Tibial nerve (tissue), 4 donors: ENCODE measurements around the gene GLA. TPM values are rescaled to one million over a fixed set of nuclear protein-coding genes. Genes with fewer than 3 reads are reported as not detected.

Experiments used
- DNase-seq, 2 donors: peaks; one replicate each; pipeline ENCODE4 v3.0.0-alpha.2; 2019; ENCODE audit warnings: low spot score in 2 of 2
- H3K27ac ChIP-seq, 4 donors: fragments of 200-600 bp; sonication (generic) in 3 of 4; one replicate each; pipeline ENCODE4 v1.5.1; 2017 to 2019; ENCODE audit warnings: mild to moderate bottlenecking in 1 of 4
- H3K27me3 ChIP-seq, 2 donors: fragments of 200-600 bp; sonication (generic) in 1 of 2; one replicate each; pipeline versions ENCODE4 v1.5.1 to v1.6.0; 2017 to 2019
- H3K36me3 ChIP-seq, 3 donors: fragments of 200-600 bp; sonication (generic); one replicate each; pipeline ENCODE4 v1.5.1; 2018 to 2019
- H3K4me1 ChIP-seq, 4 donors: fragments of 200-600 bp; sonication (generic) in 3 of 4; one replicate each; pipeline ENCODE4 v1.5.1; 2017 to 2019
- H3K4me3 ChIP-seq, 4 donors: fragments of 200-600 bp; sonication (generic) in 3 of 4; one replicate each; pipeline ENCODE4 v1.5.1; 2017 to 2019; ENCODE audit warnings: mild to moderate bottlenecking in 1 of 4, moderate library complexity in 1 of 4
- H3K9me3 ChIP-seq, 4 donors: fragments of 200-600 bp; sonication (generic) in 3 of 4; one replicate each; pipeline ENCODE4 v1.5.1; 2017 to 2019
- CTCF ChIP-seq, 5 experiments: fragments of 200-600 bp in 3 of 5; fragments of 450-650 bp in 2 of 5; sonication (generic) in 3 of 5; IDR thresholded peaks; one replicate each; pipeline ENCODE4 v1.5.1; 2016 to 2019; ENCODE audit warnings: antibody characterized with exemption in 5 of 5, mild to moderate bottlenecking in 3 of 5, moderate library complexity in 2 of 5
- EP300 ChIP-seq, 2 donors: sonication (generic); formaldehyde crosslinking; IDR thresholded peaks; one replicate each; pipeline ENCODE4 v1.6.1; 2017; ENCODE audit warnings: antibody characterized with exemption in 2 of 2, mild to moderate bottlenecking in 1 of 2
- POLR2A ChIP-seq, 2 donors: fragments of 450-650 bp; IDR thresholded peaks; one replicate each; pipeline ENCODE4 v1.6.1; 2017; ENCODE audit warnings: antibody characterized with exemption in 2 of 2, mild to moderate bottlenecking in 2 of 2, moderate library complexity in 2 of 2
- WGBS, 2 donors: methylation state at CpG; one replicate each; pipeline ENCODE4 v1.1.5; 2018; 5-methylcytosine and 5-hydroxymethylcytosine counted together
- total RNA-seq, 4 donors: library from RNA; depleted of rRNA; stranded (reverse); fragments of >200 nt; gene quantifications; one replicate each; pipeline ENCODE4 v1.1.0, GENCODE V29; 2016

Gene GLA
- total RNA-seq, 4 donors from 2014 or later: 18.1 to 20.1 (median 19.2) TPM

- Histone ChIP-seq H3K36me3 (no peaks in the 10 kb centered on the region), H3K4me1 (peaks cover 0 to under 1% (median under 1%) of the 10 kb centered on the region in 4 donors), H3K9me3 (no peaks in the 10 kb centered on the region), H3K27ac (no peak overlapping the region), H3K4me3 (no peak overlapping the region), H3K27me3 (no peaks in the 10 kb centered on the region)
- 55 to 72% methylated on average over 6 of the region's 6 CpGs for WGBS, 2 donors
- no peak for TF ChIP-seq POLR2A (IDR thresholded peaks at IDR 0.05)
- TF ChIP-seq CTCF (IDR thresholded peaks at IDR 0.05): no peak
- no peak for TF ChIP-seq EP300 (IDR thresholded peaks at IDR 0.05)
- no peak for DNase-seq
Measured at GRCh38 chrX:101386542-101386885, 21.2 kb downstream of the GLA start.

GRCh38 chrX:101385795-101386541, 21.8 kb downstream of the GLA start, which contains the start of gene BTK:
Gene BTK, minus strand, starts transcription at chrX:101386191. Its CDS starts 10,907 bp downstream, at chrX:101375284.
- TF ChIP-seq EP300 (IDR thresholded peaks at IDR 0.05) (no peak), CTCF (IDR thresholded peaks at IDR 0.05) (no peak), POLR2A (IDR thresholded peaks at IDR 0.05) (no peak)
- peak within 1 kb of the TSS in 2 of 4 donors; percentile 9 to 33 for H3K4me3 ChIP-seq
- WGBS, 2 donors: 80 to 82% methylated on average over 9 of the region's 9 CpGs

GRCh38 chrX:101385026-101385684, 22.6 kb downstream of the GLA start:
- DNase-seq: no peak
- TF ChIP-seq CTCF (IDR thresholded peaks at IDR 0.05) (no peak), EP300 (IDR thresholded peaks at IDR 0.05) (no peak), POLR2A (IDR thresholded peaks at IDR 0.05) (no peak)
- peak overlapping the region in 2 of 4 donors; percentile 9 to 33 for H3K4me3 ChIP-seq
- H3K36me3 ChIP-seq: no peaks in the 10 kb centered on the region
- H3K9me3 ChIP-seq: no peaks in the 10 kb centered on the region
- 69 to 77% methylated on average over 7 of the region's 7 CpGs for WGBS, 2 donors
- H3K27me3 ChIP-seq: no peaks in the 10 kb centered on the region
- H3K4me1 ChIP-seq: no peaks in the 10 kb centered on the region
- H3K27ac ChIP-seq: peak overlapping the region in 1 of 4 donors; percentile 7

More at GRCh38 chrX:101385795-101386541, 21.8 kb downstream of the GLA start, which contains the start of gene BTK:
- Histone ChIP-seq H3K4me1 (no peaks in the 10 kb centered on the region), H3K36me3 (no peaks in the 10 kb centered on the region), H3K27ac (peak within 1 kb of the TSS in 1 of 4 donors; percentile 7), H3K9me3 (no peaks in the 10 kb centered on the region), H3K27me3 (no peaks in the 10 kb centered on the region)
- no peak for DNase-seq

DNA sequence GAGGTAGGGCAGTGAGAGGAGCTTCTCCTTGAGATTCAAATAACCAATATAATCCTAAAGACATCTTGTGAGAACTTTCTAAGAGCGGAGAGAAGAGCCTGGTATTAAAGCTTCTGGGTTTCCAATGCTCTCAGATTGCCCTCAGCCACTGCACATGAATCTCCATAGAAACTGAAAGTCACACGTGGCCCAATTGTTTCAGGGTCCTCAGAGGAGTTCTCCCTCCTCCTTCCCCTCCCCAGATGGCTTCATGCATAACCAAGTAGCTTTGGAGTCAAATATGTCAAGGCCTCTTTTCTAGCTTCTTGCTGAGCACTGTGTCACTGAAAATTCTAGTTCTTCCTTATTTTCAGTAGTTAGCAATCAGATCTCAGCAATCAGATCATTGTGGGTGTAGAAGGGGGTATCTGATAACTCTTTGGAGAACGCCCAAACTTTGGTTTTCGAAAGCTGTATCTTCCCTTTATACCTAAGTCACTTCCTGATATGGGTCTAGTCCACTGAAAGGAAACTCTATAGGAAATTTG, 24.0 kb downstream of the GLA start:
- Histone ChIP-seq H3K27me3 (peaks cover 0 to 4% of the 10 kb centered on the region in 2 donors), H3K27ac (no peak overlapping the region), H3K4me3 (no peak overlapping the region), H3K4me1 (no peaks in the 10 kb centered on the region), H3K36me3 (no peaks in the 10 kb centered on the region), H3K9me3 (no peaks in the 10 kb centered on the region)
- DNase-seq: no peak
- 56 to 67% methylated on average over 4 of the region's 4 CpGs for WGBS, 2 donors
- no peak for TF ChIP-seq POLR2A (IDR thresholded peaks at IDR 0.05)

DNA sequence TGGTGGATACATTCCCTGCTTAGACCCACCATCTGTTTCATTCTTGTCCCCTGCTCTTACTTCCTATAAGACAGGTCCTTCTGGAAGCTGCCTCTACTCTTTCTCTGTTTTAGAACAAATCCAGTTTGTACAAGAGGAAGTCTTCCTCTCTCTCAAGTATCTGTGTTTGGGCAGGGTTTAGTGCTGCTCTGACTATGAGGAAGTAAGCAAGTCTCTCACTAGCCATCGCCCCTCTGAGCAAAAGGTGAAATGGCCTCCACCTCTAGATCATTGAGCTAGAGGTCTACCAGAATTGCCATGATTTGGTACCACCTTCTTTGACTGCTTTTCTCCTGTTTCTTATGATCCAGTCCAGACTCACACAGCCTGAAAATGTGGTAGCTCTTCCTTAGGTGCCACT, 30.2 kb downstream of the GLA start:
- Histone ChIP-seq H3K9me3 (no peaks in the 10 kb centered on the region), H3K36me3 (no peaks in the 10 kb centered on the region), H3K27ac (no peak overlapping the region), H3K27me3 (peaks cover 0 to 17% of the 10 kb centered on the region in 2 donors), H3K4me3 (no peak overlapping the region), H3K4me1 (no peaks in the 10 kb centered on the region)
- DNase-seq: no peak
- 58% methylated on average over 1 of the region's 1 CpG; no CpG with 5 or more reads in 1 of the 2 donors for WGBS, 2 donors
- TF ChIP-seq CTCF (IDR thresholded peaks at IDR 0.05): no peak
- TF ChIP-seq POLR2A (IDR thresholded peaks at IDR 0.05): no peak
- no peak for TF ChIP-seq EP300 (IDR thresholded peaks at IDR 0.05)
